Measurements from ENCODE around the gene SSR3.
"Not testable (repeated sequence)": the region's sequence is repeated elsewhere in the genome, so short reads cannot be mapped to it uniquely, and the experiment has no call there.

The SSR3 gene

DNA sequence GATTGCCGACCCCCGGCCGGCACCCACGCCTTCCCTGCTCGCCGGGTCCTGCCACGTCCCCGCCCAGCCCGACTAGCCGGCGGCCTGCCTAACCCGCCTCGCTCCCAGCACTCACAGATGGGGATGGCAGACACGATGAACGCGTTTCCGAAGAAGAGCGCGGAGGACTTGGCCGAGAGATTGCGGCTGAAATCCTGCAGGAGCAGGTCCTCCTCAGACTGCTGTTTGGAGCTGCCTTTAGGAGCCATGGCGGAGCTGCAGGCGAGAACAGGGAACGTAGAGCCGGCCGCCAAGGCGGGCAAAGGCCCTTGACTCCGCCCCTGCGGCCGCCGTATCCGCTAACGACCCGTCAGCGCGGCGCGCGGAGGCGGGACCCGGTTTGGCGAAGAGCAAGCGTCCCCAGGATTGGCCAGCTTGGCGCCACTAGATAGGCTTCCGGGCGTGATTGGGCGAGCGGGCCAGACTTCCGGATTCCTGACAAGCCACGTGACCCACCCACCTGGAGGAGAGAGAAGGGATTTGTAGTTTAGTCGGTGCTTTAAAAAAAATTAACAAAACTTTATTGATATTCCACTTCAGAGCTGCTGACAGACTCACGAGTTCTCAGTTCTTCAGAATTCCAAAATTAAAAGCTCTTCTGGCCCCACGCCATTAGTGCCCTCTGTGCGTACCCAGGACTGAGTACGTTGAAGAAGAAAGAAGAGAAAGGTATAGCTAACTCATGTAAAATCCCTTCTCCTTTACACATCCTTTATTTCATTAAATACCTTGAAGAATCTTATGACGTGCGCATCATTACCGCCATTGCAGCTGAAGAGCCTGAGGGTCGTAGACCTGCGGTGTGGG is at the start of gene SSR3:
TSS of gene SSR3 (minus strand) at position 276 of the 846 bp plus-strand sequence. CDS start at position 248, 28 bp downstream.
- peak; percentile 100 for DNase-seq

DNA sequence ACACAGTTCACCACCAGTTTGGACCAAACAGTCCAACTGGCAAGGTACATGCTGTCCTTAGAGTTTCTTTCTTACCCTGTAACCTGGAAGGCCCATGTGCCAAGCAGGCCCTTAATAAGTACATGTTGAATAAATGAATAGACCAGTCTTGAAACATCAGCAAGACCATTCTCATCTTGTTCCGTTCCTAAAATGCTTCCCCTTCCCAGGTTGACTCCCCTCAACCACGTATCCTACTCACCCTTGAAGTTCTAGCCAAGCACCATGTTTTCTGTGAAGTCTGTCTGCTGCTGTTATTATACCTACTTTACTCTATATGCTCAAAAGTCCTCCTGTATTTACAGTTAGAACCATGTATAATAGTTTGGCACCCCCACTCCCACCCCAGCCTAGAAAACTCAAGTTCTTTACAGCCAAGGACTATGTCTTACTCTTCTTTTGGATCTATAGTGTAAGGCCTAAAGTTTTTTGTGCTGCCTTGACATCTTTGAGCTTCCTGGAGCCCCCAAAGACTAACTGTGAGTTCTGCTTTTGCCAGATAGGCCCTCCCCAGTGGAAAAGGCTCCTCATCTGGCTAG is 49.2 kb upstream of the SSR3 start:
- DNase-seq, result no peak

DNA sequence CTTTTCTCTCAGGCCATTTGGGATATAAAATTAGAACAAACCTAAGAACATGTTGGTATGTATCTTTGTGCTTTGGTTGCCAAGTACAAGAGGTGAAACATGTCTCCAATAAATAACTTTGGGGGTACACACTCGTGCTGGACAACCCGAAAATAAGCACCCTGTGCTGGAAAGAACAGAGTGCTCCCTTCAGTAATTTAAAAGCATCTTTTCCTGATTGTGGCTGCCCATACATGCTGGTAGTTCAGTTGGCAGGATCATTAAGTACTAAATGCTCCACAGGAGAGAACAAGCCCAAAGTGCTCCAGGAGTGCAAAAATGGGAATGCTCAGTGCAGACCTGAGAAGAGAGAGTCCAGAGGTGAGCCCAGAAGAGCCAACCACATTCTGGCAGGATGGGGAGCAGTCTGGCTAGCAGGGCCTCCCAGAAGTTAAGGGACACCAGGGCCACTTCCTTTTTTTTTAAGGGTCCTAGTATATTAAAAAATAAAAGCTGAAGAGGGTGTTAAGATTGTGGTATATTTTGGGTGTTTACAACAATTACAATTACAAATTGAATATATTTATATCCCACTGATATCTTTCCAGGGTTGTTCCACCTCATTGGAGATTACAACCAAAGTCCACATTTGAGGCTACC is 48.6 kb upstream of the SSR3 start:
- DNase-seq, result no peak

DNA sequence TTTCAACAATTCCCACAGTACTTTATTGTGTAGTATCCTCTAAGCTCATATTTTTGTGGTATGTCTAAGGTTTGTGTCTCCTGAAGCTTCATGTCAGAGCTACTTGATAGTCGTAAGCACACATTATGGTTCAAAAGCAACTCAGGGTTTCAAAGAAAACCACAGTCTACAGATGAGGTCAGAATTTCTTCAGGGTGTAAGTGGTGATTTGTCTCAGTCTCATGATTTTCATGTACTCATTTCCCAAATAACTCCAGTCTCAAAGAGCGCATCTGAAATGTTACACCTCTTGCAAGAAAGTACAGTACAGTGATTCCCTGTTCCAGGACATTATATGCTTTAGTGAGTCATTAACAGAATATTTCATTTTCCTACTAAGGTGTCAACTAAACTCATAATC is 47.5 kb upstream of the SSR3 start:
- DNase-seq, result peak in 1 of 3 donors; percentile 30

DNA sequence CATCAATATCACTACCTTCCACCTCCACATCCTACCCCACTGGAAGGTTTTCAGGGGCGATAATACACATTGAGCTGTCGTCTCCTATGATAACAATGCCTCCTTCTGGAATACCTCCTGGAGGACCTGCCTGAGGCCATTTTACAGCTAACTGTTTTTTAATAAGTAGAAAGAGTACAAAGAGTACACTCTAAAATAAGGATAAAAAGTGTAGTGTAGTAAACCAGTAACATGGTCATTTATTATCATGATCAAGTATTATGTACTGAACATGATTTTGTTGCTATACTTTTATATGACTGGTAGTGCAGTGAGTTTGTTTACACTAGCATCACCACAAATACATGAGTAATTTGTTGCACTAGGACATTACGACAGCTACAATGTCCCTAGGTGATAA is 46.6 kb upstream of the SSR3 start:
- no peak for DNase-seq

DNA sequence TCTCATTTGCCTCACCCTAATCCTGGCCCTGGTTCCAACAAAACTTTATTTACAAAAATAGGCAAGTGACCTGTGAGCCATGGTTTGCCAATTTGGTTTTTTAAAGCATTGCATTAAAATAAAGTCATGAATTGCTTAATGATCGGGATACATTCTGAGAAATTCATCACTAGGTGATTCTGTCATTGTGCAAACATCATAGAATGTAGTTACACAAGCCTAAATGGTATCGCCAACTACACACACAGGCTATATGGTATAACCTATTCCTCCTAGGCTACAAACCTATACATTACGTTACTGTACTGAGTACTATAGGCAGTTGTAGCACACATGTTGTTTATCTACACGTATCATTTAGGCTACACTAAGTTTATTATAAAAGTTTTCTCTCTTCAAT is 45.9 kb upstream of the SSR3 start:
- no peak for DNase-seq

DNA sequence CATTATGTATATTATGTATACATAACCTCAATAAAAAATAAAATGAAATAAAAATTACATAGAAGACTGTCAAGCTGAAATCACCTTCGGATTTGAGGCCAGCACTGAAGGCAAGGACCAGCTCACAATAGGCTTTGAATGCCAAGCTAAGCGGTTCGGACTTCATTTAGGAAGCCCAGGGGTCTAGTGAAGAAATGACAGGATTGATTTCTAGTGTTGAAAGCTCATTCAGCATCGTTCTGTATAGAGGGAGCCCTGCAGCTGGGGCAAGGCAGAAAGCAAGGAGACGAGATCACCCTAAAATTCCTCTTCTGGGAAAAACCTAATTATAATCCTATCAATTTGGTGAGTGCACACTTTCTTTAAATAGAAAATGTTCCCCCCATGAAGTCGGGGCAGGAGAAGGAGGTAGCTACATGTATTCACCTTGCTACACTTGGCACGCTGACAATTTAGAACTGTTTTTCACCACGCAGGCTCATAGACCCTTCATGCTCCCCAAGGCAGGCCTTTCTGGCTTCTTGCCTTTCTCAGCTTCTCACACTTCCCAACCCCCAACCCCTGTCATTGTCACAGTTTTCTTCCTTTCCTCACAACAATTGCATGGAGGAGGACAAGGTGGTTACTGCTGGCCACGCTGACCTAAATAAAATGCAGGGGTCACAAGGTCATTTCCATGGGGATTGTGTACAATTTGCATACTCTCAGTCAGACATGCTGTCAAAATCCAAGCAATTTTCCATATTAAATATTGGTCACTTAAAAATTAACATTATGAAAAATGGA is 44.4 kb upstream of the SSR3 start:
- DNase-seq, result no peak

DNA sequence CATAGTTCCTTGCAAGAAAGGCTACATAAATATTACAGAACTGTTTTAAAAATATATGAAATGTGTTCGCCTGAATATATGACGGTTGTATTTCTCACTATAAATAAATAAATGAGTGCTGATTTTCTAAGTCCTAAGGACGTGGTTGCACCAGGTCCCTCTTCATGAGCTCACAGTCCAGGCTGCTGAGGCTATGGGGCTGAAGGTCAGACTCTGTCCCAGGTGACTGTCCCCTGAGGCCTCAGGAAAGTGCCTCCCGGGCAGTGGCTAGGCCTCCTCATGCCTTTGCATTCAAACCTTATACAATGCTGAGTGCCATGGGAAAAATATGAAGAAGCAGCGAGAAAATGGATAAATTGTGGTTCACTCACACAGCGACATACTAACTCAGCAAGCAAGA is 43.5 kb upstream of the SSR3 start:
- no peak for DNase-seq

DNA sequence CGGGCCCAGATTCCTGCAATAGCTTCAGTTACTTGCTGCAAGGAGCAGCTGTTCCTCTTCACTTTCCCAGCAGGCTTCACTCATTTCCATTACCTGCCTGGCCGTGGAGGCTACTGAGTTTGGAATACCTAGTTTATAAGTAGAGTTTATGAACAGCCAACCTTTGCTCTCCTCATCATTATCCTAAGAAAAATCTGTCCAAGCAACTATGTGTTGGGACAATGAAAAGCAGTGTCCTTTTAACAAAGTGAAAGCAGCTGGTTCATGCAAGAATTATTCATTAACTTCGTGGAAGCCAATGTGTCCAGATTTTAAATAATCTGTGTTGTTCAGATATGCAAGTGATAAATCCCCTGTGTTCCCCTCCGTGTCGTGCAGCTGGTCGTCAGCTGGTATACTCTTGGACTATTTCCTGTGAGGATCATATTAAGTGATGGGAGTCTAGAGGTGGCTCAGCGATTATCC is 39.3 kb upstream of the SSR3 start:
- no peak for DNase-seq

DNA sequence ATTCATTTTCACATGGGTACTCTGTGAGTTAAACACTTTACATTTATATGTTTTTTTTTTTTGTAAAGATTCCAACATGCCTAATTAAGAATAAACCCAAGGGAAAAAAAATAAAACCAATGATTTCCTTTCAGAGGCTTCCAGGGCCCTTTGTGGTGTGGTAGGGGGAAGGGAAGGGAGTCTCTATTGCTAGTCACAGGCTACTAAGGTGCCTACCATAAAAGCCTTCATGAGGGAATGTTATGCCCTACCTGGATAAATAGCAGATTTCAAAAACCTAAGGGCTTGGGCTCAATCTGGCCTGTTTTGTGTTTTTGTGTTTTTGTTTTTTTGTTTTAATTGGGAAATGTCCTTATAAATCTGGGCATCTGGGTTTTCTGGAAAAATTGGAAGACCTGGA is 38.9 kb upstream of the SSR3 start:
- no peak for DNase-seq

DNA sequence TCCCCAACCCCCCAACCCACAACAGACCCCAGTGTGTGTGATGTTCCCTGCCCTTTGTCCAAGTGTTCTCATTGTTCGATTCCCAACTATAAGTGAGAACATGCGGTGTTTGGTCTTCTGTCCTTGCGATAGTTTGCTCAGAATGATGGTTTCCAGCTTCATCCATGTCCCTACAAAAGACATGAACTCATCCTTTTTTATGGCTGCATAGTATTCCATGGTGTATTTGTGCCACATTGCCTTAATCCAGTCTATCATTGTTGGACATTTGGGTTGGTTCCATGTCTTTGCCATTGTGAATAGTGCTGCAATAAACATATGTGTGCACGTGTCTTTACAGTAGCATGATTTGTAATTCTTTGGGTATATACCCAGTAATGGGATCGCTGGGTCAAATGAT is 34.9 kb upstream of the SSR3 start:
- not testable (repeated sequence) for DNase-seq

DNA sequence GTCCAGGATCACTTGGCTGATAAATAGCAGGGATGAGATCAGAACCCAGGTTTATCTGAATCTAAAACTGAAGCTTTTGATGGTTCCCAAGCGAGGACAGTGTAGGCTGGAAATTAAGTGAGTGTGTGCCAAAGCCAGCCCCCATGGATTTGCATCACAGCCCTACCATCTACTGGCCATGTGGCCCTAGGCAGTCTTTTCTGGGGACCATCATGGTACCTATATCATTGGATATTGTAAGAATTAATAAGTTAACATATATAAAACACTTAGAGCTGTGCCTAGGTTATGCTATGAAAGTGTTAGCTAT is 32.8 kb upstream of the SSR3 start:
- DNase-seq, result no peak

DNA sequence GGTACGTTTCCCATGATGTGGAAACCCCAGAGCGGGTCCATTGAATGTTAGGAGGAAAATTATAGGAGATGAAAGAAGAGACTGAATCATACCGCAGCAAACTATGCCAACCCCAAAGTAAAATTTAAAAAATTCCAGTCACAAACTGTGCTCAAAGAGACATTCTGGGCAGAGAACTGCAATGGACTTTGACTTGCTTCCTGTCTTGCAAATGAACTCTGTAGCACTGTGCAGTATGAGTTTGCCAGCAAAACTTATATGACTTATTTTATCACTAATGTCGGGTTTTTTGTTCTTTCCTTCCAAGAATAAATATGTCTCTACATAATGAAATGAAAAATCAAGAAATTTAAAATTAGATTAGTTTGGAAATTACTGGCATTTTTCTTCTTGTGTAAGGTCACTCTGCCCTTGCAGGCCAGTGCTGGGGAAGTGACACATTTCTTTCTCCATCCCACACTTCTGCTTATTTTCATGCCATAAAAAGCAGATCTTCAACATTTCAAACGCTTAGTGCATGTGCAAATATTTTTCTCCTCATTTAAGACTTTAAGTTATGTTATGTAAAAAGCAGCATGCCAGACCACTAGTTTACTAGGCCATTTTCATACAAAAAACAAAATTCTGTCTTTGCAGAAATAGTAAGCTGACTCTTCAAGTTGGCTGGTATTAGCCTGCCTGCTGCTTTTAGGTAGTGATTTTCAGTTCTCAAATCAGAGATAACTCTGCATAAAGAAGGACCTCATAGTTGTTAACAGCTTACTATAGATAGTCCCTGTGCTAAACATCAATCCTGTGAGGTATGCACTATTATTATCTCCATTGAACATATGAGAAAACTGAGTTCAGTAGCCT is 32.2 kb upstream of the SSR3 start:
- DNase-seq, result peak; percentile 72 to 91 (median 85)

DNA sequence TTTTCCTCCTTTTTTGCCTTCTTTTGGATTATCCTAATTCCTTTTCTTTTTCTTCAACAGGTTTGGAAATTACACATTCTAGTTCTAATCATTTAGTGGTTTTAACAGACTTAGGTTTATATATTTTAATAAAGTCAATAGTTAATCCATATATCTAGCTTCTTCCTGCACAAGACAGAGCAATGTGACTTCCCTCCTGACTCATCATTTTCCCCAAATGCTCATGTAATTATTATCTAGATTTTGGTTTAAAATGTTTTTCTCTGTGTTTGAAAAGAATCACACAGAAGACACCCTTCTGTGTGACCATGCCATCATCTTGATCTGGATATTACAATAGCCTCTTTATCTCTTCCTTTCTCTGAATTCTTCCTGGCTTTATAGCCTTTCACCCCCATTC is 28.6 kb upstream of the SSR3 start:
- DNase-seq, result peak in 1 of 3 donors; percentile 14

DNA sequence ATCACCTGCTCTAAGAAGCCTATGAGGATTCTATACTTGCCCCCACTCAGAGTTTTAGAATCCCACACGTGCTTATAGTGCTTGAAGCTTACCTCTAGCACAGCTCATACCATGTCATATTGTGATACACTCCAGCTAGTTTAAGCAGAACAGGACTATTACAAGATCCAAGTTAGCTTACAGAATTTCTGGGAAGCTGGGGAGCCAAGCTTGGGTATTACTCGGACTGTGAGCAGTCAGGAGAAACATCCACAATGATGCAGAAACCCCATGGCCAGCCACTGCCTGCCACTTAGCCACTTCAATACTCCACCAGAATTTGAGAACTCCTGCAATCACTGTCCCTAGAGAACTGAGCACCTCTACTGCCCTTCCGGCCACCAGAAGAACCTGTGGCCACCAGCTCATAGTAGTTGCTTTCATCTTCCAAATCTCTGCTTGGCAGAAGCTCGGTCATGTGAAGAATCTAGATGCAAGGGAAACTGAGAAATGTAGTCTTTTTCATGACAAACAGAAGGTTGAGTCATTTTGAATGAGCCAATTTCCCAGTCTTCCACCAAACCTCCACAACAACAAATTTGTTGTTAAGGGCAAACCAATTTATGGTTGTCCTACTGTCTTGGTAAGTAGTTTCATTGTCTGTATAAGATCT is 27.7 kb upstream of the SSR3 start:
- peak; percentile 54 to 75 (median 58) for DNase-seq

DNA sequence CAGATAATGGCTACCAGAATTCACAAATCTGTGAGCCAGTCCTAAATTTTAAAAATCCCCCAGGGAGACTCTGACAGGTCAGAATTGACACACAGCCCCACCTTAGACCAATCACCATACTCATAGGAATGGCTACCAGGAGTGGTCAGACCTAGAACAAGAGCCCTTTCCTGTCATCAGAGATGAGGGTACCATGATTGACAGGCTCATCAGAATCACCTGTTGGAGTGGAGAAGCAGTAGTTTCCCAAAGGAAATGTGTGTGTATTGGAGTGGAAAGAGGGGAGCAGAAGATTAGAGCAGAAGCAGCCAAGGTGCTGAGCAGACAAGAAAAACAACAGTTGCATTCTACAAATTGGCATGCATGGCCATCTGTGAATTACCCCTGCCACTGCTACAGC is 27.0 kb upstream of the SSR3 start:
- no peak for DNase-seq

DNA sequence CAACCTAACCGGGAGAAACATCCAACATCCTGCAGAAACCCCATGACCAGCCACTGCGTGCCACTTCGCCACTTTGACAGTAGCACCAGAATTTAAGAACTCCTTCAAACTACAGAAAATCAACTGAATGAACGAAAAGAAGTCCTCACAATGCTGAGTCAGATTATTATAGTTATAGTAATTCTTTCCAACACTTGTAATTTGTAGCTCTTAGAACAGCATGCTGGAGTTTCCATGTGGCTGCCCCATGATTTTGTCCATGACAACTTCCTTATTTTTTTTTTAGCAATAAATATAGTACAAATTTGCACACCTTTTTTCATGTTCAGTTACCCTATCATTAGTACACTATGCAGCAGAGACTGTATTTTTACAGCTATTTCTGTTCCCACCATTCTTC is 26.1 kb upstream of the SSR3 start:
- DNase-seq, result peak; percentile 52 to 79 (median 61)

DNA sequence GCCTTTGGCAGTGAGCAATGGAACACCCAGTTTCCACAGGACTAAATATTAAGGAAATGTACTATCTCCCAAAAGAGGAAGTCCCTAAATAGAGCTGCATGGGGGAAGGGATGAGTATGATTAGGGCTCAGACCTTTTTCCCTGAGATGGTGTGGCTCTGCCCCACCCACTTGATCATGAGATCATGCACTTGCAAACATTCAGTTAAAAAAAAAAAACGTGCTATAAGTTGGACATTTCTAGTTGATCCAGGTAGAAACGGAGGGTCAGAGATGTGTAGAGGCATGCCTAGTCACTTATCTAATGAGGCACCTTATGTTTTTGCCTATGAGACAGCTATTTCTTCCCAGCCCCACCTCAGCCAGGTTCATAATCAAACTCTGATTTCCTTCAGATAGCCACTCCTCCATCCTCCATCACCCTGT is 24.5 kb upstream of the SSR3 start:
- DNase-seq, result peak; percentile 83 to 91 (median 85)

DNA sequence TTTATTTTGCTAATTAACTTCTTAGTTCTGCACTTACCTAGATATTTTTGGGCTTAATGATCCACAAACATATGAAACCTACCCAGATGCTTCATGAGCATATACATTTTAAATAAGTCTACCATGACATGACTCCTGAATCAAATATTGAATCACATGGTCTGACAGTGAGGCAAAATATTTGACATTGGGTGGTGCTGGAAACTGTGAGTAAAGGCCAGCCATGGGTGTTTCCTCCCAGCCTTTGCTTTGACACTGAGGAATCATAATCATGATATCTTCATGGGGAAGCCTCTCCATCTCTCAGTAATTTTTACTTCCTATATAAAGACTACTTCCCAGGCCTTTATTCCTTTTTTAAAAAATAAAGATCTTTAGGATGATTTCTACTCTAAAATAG is 22.8 kb upstream of the SSR3 start:
- peak; percentile 59 to 72 (median 67) for DNase-seq

DNA sequence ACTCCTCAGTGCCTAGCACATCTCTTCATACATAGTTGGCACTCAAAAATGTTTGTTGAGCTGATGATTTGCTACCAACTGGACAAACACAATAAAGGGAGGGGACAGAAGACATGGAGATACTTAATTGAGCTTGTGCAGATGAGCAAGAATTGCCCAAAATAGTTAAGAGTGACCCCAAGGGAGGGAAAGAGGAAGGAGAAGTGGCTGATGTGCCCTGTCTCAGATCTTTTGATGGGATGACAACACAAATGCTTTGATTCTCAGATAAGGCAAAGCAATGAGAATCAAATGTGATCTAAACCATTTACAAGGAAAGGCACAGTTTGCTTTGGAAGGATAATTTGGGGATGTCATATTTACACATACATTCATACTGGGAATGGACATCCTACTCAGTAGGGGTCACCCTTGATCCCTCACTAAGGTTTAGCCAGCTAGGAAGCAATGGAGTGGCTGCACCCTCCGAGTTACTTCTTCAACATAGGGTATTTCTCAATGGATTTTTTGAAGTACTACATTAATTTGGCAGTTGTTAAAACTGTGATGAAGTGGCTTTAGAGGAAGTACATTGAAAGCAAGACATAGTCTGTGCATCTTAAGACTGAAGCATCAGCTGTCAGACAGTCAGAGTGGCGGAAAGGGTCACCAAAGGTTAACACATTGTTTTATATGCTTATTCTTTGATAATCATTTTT is 21.9 kb upstream of the SSR3 start:
- peak; percentile 30 to 69 (median 49) for DNase-seq

DNA sequence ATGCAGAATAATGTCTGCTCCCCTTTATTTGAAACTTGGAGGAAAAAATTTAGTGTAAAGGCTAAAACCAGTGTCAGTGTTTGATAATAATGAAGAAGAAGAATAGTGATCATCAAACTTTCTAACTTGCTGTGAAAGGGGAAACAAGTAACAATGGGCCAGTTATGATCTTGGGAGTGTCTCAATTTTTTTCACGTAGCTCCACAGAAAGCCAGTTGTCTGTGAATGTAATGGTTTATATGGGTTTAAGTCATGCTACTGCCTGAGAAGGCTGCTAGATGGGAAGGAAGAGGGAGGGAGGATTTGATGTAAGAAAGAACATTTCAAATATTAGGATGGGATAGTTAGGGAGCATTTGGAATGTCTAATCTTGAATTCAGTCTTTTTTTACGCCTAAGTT is 21.1 kb upstream of the SSR3 start:
- DNase-seq, result no peak
